Lung (tissue), 12 donors: Measurements from ENCODE around the gene RAB7B. TPM values are rescaled to one million over a fixed set of nuclear protein-coding genes. Genes with fewer than 3 reads are reported as not detected.
A peak's percentile ranks its signal among the peaks of the same experiment; 100 is the strongest.

Experiments used
- ATAC-seq: fragments of 200-7000 bp; cut with Tn5 transposase; one replicate; pipeline ENCODE4 v1.9.1; 2020; ENCODE audit warnings: moderate number of reproducible peaks; ENCODE audit not compliant: insufficient read depth, low FRiP score
- DNase-seq, 3 donors: peaks; one replicate each; pipeline ENCODE4 v3.0.0-alpha.2; 2013 to 2017
- H3K27ac ChIP-seq, 2 donors: one replicate each; pipeline ENCODE4 v1.5.1; 2013; ENCODE audit warnings: mild to moderate bottlenecking in 2 of 2, moderate library complexity in 2 of 2, control low read depth in 1 of 2, inconsistent platforms in 1 of 2, low read depth in 1 of 2, low read length in 1 of 2
- H3K27me3 ChIP-seq, 3 donors: one replicate each; pipeline ENCODE4 v1.5.1; 2013; ENCODE audit warnings: low read length in 2 of 3; ENCODE audit not compliant: control insufficient read depth in 3 of 3, insufficient read depth in 3 of 3
- H3K36me3 ChIP-seq, 4 donors: one replicate each; pipeline ENCODE4 v1.5.1; 2013; ENCODE audit warnings: low read length in 4 of 4, mild to moderate bottlenecking in 1 of 4, moderate library complexity in 1 of 4; ENCODE audit not compliant: control insufficient read depth in 4 of 4, insufficient read depth in 4 of 4
- H3K4me1 ChIP-seq, 5 donors: one replicate each; pipeline ENCODE4 v1.5.1; 2013; ENCODE audit warnings: low read length in 5 of 5, mild to moderate bottlenecking in 2 of 5, moderate library complexity in 1 of 5; ENCODE audit not compliant: control insufficient read depth in 5 of 5, insufficient read depth in 5 of 5
- H3K4me3 ChIP-seq: one replicate; pipeline ENCODE4 v1.5.1; 2013; ENCODE audit warnings: mild to moderate bottlenecking, control low read depth, moderate library complexity
- H3K9ac ChIP-seq, 2 donors: one replicate each; pipeline ENCODE4 v1.5.1; 2013; ENCODE audit warnings: low read length in 2 of 2, control low read depth in 1 of 2; ENCODE audit not compliant: insufficient read depth in 1 of 2
- H3K9me3 ChIP-seq, 4 donors: one replicate each; pipeline ENCODE4 v1.5.1; 2013; ENCODE audit warnings: low read length in 3 of 4, mild to moderate bottlenecking in 1 of 4, moderate library complexity in 1 of 4; ENCODE audit not compliant: control insufficient read depth in 4 of 4, insufficient read depth in 3 of 4
- WGBS, 2 donors: extraction: QIAGEN DNeasy Blood & Tissue Kit; methylation state at CpG; one replicate each; pipeline ENCODE4 v1.1.7; 2013; 5-methylcytosine and 5-hydroxymethylcytosine counted together
- polyA plus RNA-seq, 2 donors: library from polyadenylated mRNA; stranded (reverse); fragments of 200-250 nt; gene quantifications; one replicate each; pipeline ENCODE4 v1.2.1, GENCODE V29; 2013
- total RNA-seq, 2 donors: library from RNA; depleted of rRNA in 1 of 2; stranded (reverse); fragments of >200 nt in 1 of 2; gene quantifications; one replicate each; pipeline ENCODE4 v1.2.1, GENCODE V29; 2014 to 2021
- TF ChIP-seq, protein P1 (sequence below): IDR thresholded peaks from 2 replicates; pipeline ENCODE4 v1.5.1; 2012; ENCODE audit warnings: mild to moderate bottlenecking; ENCODE audit errors: control extremely low read depth, extremely low read depth
- donor health status: control.
- donor health status: control.
- donor health status: Bipolar disorder and iron deficiency.
- donor health status: healthy.
- donor health status: DM: yes; HTN: yes; CAD: no.

Gene RAB7B
- total and polyA plus RNA-seq, 4 donors: 3.4 to 16.2 (median 4.4) TPM

DNA sequence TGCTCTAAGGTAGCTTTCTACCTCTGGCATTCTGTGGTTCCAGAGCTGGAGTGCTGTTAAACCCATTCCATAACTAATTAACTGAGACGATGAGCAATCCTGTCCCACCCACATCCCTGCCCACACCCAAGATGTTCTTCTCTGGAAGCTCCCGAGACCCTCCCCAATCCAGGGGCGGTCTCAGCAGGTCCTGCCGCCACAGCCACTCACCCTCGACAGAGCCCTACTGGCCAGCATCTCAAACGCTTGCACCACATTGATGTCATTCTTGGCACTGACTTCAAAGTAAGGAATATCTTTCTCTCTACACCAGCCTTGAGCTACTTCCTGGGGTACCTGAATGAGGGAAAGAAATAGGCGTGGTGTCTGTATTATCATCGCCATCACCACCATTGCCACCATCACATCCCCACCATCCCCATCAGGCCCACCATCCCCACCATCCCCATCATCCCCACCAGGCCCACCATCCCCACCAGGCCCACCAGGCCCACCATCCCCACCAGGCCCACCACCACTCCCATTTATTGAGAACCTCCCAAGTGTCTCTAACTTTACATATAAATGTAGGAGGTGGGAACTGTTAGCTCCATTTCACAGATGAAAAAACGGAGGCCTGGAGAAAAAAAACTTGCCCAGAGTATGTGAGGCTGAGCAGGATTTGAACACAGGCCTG lies 17.7 kb downstream of the RAB7B start:
- Histone ChIP-seq H3K4me1 (peaks cover 0 to 9% (median 0%) of the 10 kb centered on the region in 5 donors), H3K4me3 (no peak overlapping the region), H3K27ac (no peak overlapping the region), H3K9ac (no peak overlapping the region), H3K36me3 (no peaks in the 10 kb centered on the region), H3K9me3 (no peaks in the 10 kb centered on the region), H3K27me3 (no peaks in the 10 kb centered on the region)
- TF ChIP-seq, protein P1, sequence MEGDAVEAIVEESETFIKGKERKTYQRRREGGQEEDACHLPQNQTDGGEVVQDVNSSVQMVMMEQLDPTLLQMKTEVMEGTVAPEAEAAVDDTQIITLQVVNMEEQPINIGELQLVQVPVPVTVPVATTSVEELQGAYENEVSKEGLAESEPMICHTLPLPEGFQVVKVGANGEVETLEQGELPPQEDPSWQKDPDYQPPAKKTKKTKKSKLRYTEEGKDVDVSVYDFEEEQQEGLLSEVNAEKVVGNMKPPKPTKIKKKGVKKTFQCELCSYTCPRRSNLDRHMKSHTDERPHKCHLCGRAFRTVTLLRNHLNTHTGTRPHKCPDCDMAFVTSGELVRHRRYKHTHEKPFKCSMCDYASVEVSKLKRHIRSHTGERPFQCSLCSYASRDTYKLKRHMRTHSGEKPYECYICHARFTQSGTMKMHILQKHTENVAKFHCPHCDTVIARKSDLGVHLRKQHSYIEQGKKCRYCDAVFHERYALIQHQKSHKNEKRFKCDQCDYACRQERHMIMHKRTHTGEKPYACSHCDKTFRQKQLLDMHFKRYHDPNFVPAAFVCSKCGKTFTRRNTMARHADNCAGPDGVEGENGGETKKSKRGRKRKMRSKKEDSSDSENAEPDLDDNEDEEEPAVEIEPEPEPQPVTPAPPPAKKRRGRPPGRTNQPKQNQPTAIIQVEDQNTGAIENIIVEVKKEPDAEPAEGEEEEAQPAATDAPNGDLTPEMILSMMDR: no peak
- DNase-seq: no peak
- WGBS, 2 donors: 91% methylated on average over 9 of the region's 9 CpGs
- ATAC-seq: no peak

DNA sequence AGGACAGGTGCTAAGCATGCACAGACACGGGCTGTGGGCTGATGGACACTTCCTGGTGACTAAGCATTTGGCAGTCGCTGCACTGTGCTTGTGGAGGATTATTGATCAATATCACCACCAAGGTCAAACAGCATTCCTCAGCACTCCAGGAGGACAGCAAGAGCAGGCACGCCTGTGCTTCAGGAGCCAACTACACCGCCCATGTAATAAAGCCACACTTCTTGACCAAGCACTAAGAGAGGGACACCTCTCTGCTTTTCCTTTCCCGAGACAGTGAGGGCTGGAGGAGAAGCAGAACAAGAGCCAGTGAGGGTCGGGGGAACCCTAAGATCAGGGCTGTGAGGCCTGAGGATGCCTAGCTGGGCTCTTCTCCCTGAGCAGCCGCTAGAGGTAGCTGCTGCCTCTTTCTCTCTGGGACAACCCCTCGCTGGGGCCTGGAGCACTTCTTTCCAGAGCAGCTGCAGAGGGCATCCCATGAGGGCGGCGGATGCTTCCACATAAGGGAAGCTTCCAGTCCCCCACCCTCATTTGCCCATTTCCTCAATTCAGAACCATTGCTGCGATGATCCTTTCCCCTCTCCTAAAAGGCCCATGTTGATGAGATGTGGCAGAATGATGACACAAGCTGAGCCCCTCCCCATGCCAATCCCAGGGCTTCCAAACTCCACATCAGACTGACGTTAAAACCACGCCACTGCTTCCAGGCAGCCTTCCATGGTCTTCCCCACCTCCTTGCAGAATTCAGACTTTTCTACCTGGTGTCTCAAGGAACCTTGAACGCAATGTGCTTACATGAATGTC lies 19.1 kb downstream of the RAB7B start:
- WGBS, 2 donors: 41 to 47% methylated on average over 12 to 14 of the region's 14 CpGs

DNA sequence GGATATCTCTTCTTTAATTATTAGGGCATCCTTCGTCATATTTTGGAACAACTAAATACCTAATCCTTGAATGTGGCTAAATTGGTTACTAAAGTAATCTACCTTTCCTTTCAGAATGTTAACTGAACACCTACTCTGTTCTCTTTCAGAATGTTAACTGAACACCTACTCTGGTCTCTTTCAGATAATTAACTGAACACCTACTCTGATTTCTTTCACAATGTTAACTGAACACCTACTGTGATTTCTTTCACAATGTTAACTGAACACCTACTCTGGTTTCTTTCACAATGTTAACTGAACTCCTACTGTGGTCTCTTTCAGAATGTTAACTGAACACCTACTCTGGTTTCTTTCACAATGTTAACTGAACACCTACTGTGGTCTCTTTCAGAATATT lies 21.9 kb downstream of the RAB7B start:
- DNase-seq (no peak), ATAC-seq (no peak)
- WGBS, 2 donors: 95 to 97% methylated on average over 1 of the region's 1 CpG
- Histone ChIP-seq H3K4me1 (peaks cover 0 to 4% (median 0%) of the 10 kb centered on the region in 5 donors), H3K9ac (no peak overlapping the region), H3K4me3 (no peak overlapping the region), H3K36me3 (peaks cover 0 to 3% (median 0%) of the 10 kb centered on the region in 4 donors), H3K9me3 (no peaks in the 10 kb centered on the region), H3K27ac (no peak overlapping the region), H3K27me3 (no peaks in the 10 kb centered on the region)
- TF ChIP-seq, protein P1: no peak

More for the DNA sequence above, 19.1 kb downstream of the RAB7B start:
- H3K36me3 ChIP-seq: no peaks in the 10 kb centered on the region
- TF ChIP-seq, protein P1: peak; percentile 34
- H3K27ac ChIP-seq: no peak overlapping the region
- DNase-seq (peak; percentile 65 to 71 (median 66)), ATAC-seq (peak; percentile 53)
- H3K27me3 ChIP-seq: no peaks in the 10 kb centered on the region
- H3K9ac ChIP-seq: no peak overlapping the region
- no peaks in the 10 kb centered on the region for H3K9me3 ChIP-seq
- peaks cover 0 to 9% (median 0%) of the 10 kb centered on the region in 5 donors for H3K4me1 ChIP-seq
- H3K4me3 ChIP-seq: no peak overlapping the region
